ENCODE data around the gene EYA2. TPM values are rescaled to one million over a fixed set of nuclear protein-coding genes. Genes with fewer than 3 reads are reported as not detected.

The EYA2 gene
- total and polyA plus RNA-seq, 2 of the 4 experiments (the other 2 are of a cell fraction): 2.3 to 5.4 TPM

GRCh38 chr20:47148059-47148458 is 253.4 kb downstream of the EYA2 start:
- H3K56ac ChIP-seq (ENCODE audit: extremely low read depth, insufficient read depth, low read length): no peak overlapping the region
- CTCF ChIA-PET: no interaction called here
- DNase-seq (no peak), ATAC-seq (ENCODE audit: low read depth) (no peak)
- no peak overlapping the region for H3K14ac ChIP-seq (replicated peaks; ENCODE audit: low read depth, low read length)
- no peak overlapping the region for H3K4me2 ChIP-seq (ENCODE audit: low read depth, low read length)
- no peak overlapping the region for H2BK120ac ChIP-seq (ENCODE audit: low read depth, low read length)
- H2BK5ac ChIP-seq (ENCODE audit: low read depth, low read length, poor library complexity, severe bottlenecking): no peak overlapping the region
- H4K8ac ChIP-seq (ENCODE audit: low read depth in 2 of 2, low read length in 2 of 2): no peak overlapping the region
- H2BK20ac ChIP-seq (ENCODE audit: low read depth, low read length): no peak overlapping the region
- H3K4me3 ChIP-seq (ENCODE audit: insufficient read depth, low read depth, low read length): no peak overlapping the region
- dilution Hi-C loops (cut with HindIII; ENCODE audit: low sequenced_read_pairs, unreplicated experiment): no loop called here
- H3K18ac ChIP-seq (ENCODE audit: low read depth, low read length): no peak overlapping the region
- no peak overlapping the region for H2BK15ac ChIP-seq (ENCODE audit: low read depth, low read length)
- no peak overlapping the region for H3K23ac ChIP-seq (ENCODE audit: low read depth, low read length)
- no CpG with 5 or more reads among the region's 2 CpGs for WGBS, 2 experiments (ENCODE audit: extremely low coverage in 2 of 2, insufficient read length in 1 of 2)
- no peak overlapping the region for H3K9ac ChIP-seq (ENCODE audit: low read depth, low read length)
- no peak overlapping the region for H3K27ac ChIP-seq (ENCODE audit: insufficient read depth, low read length)
- no peak overlapping the region for H2AK5ac ChIP-seq (ENCODE audit: low read depth, low read length)
- no peaks in the 10 kb centered on the region for H4K20me1 ChIP-seq (ENCODE audit: insufficient read depth, low read length)
- H3K79me1 ChIP-seq (ENCODE audit: low read depth in 1 of 2, low read length in 2 of 2): no peaks in the 10 kb centered on the region
- no peaks in the 10 kb centered on the region for H3K27me3 ChIP-seq (ENCODE audit: control insufficient read depth, insufficient read depth, low read length)
- intact Hi-C loops (cut with micrococcal nuclease): no loop called here
- TF ChIP-seq POLR2A (IDR thresholded peaks at IDR 0.05; ENCODE audit: low read depth, low read length) (no peak), MAZ (IDR thresholded peaks at IDR 0.05; ENCODE audit: borderline replicate concordance, low read depth, low read length) (no peak), RCOR1 (IDR thresholded peaks at IDR 0.05; ENCODE audit: insufficient replicate concordance, low read length) (no peak), NFE2L2 (IDR thresholded peaks at IDR 0.05; ENCODE audit: low read depth, low read length) (no peak), BHLHE40 (IDR thresholded peaks at IDR 0.05; ENCODE audit: low read depth, low read length) (no peak), RAD21 (IDR thresholded peaks at IDR 0.05; ENCODE audit: low read length) (no peak), RFX5 (IDR thresholded peaks at IDR 0.05; ENCODE audit: low read depth, low read length) (no peak), CEBPB (IDR thresholded peaks at IDR 0.05; ENCODE audit: low read depth, low read length) (no peak), SMC3 (IDR thresholded peaks at IDR 0.05; ENCODE audit: low read depth, low read length) (no peak), MAFK (IDR thresholded peaks at IDR 0.05; ENCODE audit: low read depth, low read length) (no peak), MXI1 (IDR thresholded peaks at IDR 0.05; ENCODE audit: borderline replicate concordance, low read depth, low read length) (no peak), CHD1 (IDR thresholded peaks at IDR 0.05; ENCODE audit: low read depth, low read length) (no peak), ELK1 (IDR thresholded peaks at IDR 0.05; ENCODE audit: borderline replicate concordance, low read depth, low read length) (no peak), CTCF (conservative IDR thresholded peaks at IDR 0.05; ENCODE audit: low read depth, low read length) (no peak), USF2 (IDR thresholded peaks at IDR 0.05; ENCODE audit: low read depth, low read length) (no peak), FOS (IDR thresholded peaks at IDR 0.05; ENCODE audit: low read depth, low read length) (no peak)
- H4K5ac ChIP-seq (ENCODE audit: low read depth, low read length): no peak overlapping the region
- no peaks in the 10 kb centered on the region for H3K9me3 ChIP-seq (ENCODE audit: control insufficient read depth, insufficient read depth, low read length)
- no peak overlapping the region for H2AFZ ChIP-seq (replicated peaks; ENCODE audit: low read length, poor library complexity)
- H3K4ac ChIP-seq (ENCODE audit: low read depth, low read length): no peak overlapping the region
- in situ Hi-C loops (cut with MboI; ENCODE audit: low sequenced_read_pairs): loop anchor here (5.0 kb wide), 1 partner anchor 391 kb away; no protein-coding TSS in a partner anchor
- POLR2A ChIA-PET (ENCODE audit: unreplicated experiment): no interaction called here
- no peak overlapping the region for H4K91ac ChIP-seq (ENCODE audit: insufficient read depth, low read depth, low read length)
- H3K9me1 ChIP-seq (ENCODE audit: insufficient read depth, low read length): no peaks in the 10 kb centered on the region; the same call in 1 of the 2 replicates
- H2AK9ac ChIP-seq (replicated peaks; ENCODE audit: low read depth, low read length, poor library complexity): no peak overlapping the region
- no TSS peak for BruUV-seq (replicated peaks)
- peaks cover 8% of the 10 kb centered on the region; the same call in 1 of the 2 replicates for H3K4me1 ChIP-seq (ENCODE audit: control insufficient read depth, insufficient read depth, low read length)
- H3K36me3 ChIP-seq (ENCODE audit: control insufficient read depth, insufficient read depth, low read length): no peaks in the 10 kb centered on the region

Data from IMR-90 (cell line).